Thyroid gland (tissue), 4 donors: ENCODE results near the gene GALNT8. TPM values are rescaled to one million over a fixed set of nuclear protein-coding genes. Genes with fewer than 3 reads are reported as not detected.

ENCODE experiments used
- DNase-seq, 2 donors: peaks; one replicate each; pipeline ENCODE4 v3.0.0-alpha.2; 2019
- H3K27ac ChIP-seq, 3 donors: fragments of 200-600 bp; sonication (generic); 1 replicate in 2 of 3; 2 replicates in 1 of 3; pipeline ENCODE4 v1.5.1; 2016 to 2019; ENCODE audit warnings: mild to moderate bottlenecking in 1 of 3, moderate library complexity in 1 of 3
- H3K27me3 ChIP-seq: fragments of 200-600 bp; sonication (generic); one replicate; pipeline ENCODE4 v1.5.1; 2019
- H3K36me3 ChIP-seq, 2 donors: fragments of 200-600 bp; sonication (generic); one replicate each; pipeline ENCODE4 v1.5.1; 2016 to 2019
- H3K4me1 ChIP-seq, 2 donors: fragments of 200-600 bp; sonication (generic); one replicate each; pipeline ENCODE4 v1.5.1; 2017 to 2019
- H3K4me3 ChIP-seq, 3 donors: fragments of 200-600 bp; sonication (generic); replicated peaks in 1 of 3; 1 replicate in 2 of 3; 2 replicates in 1 of 3; pipeline ENCODE4 v1.5.1; 2016; ENCODE audit warnings: mild to moderate bottlenecking in 1 of 3
- H3K9me3 ChIP-seq: fragments of 200-600 bp; sonication (generic); one replicate; pipeline ENCODE4 v1.5.1; 2017
- POLR2A ChIP-seq, 2 donors: fragments of 450-650 bp; IDR thresholded peaks; one replicate each; pipeline ENCODE4 v1.6.1; 2017; ENCODE audit warnings: antibody characterized with exemption in 2 of 2, mild to moderate bottlenecking in 2 of 2, moderate library complexity in 1 of 2
- WGBS, 2 donors: methylation state at CpG; one replicate each; pipeline ENCODE4 v1.1.5; 2017; 5-methylcytosine and 5-hydroxymethylcytosine counted together
- intact Hi-C: fragments of 100-400 bp; cut with DNase I; formaldehyde crosslinking; loops from one replicate; pipeline ENCODE4 v1.15.1; 2023
- total RNA-seq, 4 donors: library from RNA; depleted of rRNA; stranded (reverse); fragments of >200 nt; gene quantifications; one replicate each; pipeline ENCODE4 v1.2.3, GENCODE V29; 2016
- TF ChIP-seq, protein P1 (sequence below), 6 experiments: fragments of 200-600 bp in 3 of 6; fragments of 450-650 bp in 3 of 6; sonication (generic) in 3 of 6; IDR thresholded peaks; one replicate each; pipeline ENCODE4 v1.5.1; 2016 to 2019; ENCODE audit warnings: antibody characterized with exemption in 6 of 6, mild to moderate bottlenecking in 2 of 6, inconsistent platforms in 1 of 6, moderate library complexity in 1 of 6

The GALNT8 gene
- total RNA-seq, 4 donors from 2014 or later, result 0.54 to 0.78 TPM; not detected in 2

DNA sequence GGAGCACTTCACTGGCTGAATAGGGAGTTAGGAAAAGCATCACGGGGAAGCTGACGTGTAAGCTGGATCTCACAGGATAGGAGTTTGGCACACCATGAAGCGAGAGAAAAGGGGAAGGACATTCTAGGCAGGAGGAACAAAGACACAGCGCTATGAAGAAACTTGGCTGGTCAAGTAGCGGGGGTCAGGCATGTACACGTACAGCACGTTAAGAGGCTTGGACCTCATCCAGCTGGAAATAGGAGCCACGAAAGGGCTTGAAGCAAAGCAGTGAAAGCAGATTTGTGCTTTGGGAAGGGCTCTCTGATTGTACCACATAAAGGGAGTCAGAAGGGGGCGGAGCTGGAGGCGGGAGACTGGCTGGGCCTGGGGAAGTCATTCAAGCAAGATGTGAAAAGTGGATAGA, 19.6 kb upstream of the GALNT8 start:
- TF ChIP-seq POLR2A (IDR thresholded peaks at IDR 0.05), result no peak
- TF ChIP-seq, protein P1, sequence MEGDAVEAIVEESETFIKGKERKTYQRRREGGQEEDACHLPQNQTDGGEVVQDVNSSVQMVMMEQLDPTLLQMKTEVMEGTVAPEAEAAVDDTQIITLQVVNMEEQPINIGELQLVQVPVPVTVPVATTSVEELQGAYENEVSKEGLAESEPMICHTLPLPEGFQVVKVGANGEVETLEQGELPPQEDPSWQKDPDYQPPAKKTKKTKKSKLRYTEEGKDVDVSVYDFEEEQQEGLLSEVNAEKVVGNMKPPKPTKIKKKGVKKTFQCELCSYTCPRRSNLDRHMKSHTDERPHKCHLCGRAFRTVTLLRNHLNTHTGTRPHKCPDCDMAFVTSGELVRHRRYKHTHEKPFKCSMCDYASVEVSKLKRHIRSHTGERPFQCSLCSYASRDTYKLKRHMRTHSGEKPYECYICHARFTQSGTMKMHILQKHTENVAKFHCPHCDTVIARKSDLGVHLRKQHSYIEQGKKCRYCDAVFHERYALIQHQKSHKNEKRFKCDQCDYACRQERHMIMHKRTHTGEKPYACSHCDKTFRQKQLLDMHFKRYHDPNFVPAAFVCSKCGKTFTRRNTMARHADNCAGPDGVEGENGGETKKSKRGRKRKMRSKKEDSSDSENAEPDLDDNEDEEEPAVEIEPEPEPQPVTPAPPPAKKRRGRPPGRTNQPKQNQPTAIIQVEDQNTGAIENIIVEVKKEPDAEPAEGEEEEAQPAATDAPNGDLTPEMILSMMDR (IDR thresholded peaks at IDR 0.05), result no peak
- WGBS, 2 donors, result 29 to 30% methylated on average over 10 of the region's 10 CpGs
- Histone ChIP-seq H3K27me3 (no peaks in the 10 kb centered on the region), H3K9me3 (no peaks in the 10 kb centered on the region), H3K4me3 (no peak overlapping the region), H3K36me3 (no peaks in the 10 kb centered on the region), H3K27ac (no peak overlapping the region), H3K4me1 (no peaks in the 10 kb centered on the region)
- peak; percentile 79 to 81 for DNase-seq
- intact Hi-C loops, result no loop called here

- Histone ChIP-seq H3K9me3 (no peaks in the 10 kb centered on the region), H3K27ac (no peak overlapping the region), H3K36me3 (no peaks in the 10 kb centered on the region), H3K4me3 (no peak overlapping the region), H3K27me3 (no peaks in the 10 kb centered on the region), H3K4me1 (no peaks in the 10 kb centered on the region)
- DNase-seq, result no peak
- intact Hi-C loops, result no loop called here
- WGBS, 2 donors, result 81 to 83% methylated on average over 8 of the region's 8 CpGs
- TF ChIP-seq POLR2A (IDR thresholded peaks at IDR 0.05), result no peak
- TF ChIP-seq, protein P1 (IDR thresholded peaks at IDR 0.05), result no peak
These were observed 18.6 kb upstream of the GALNT8 start for GRCh38 chr12:4701395-4702190.

- no peaks in the 10 kb centered on the region for H3K4me1 ChIP-seq
- no peak for TF ChIP-seq POLR2A (IDR thresholded peaks at IDR 0.05)
- TF ChIP-seq, protein P1 (IDR thresholded peaks at IDR 0.05), result no peak
These were observed 16.5 kb upstream of the GALNT8 start for GRCh38 chr12:4703676-4704075.

DNA sequence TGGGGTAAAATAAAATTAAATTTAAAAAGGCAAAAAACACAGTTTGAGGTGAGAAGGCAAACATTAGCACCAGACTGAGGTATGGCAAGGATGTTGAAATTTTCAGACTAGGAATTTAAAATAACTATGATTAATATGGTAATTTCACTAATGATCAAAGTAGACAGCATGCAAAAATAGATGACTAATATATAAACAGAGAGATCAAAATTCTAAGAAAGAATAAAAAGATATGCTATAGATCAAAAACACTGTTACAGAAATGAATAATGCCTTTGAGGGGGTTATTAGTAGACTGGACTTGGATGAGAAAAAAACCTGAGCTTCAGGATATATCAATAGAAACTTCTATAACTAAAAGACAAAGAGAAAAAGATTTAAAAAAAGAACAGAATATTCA, 14.4 kb upstream of the GALNT8 start:
- H3K27me3 ChIP-seq, result no peaks in the 10 kb centered on the region
- H3K36me3 ChIP-seq, result no peaks in the 10 kb centered on the region
- no peak overlapping the region for H3K27ac ChIP-seq
- no peak for DNase-seq
- no peaks in the 10 kb centered on the region for H3K4me1 ChIP-seq
- no peak overlapping the region for H3K4me3 ChIP-seq
- intact Hi-C loops, result no loop called here
- no peaks in the 10 kb centered on the region for H3K9me3 ChIP-seq
- TF ChIP-seq POLR2A (IDR thresholded peaks at IDR 0.05), result no peak
- TF ChIP-seq, protein P1 (IDR thresholded peaks at IDR 0.05), result no peak

More at GRCh38 chr12:4703676-4704075, 16.5 kb upstream of the GALNT8 start:
- no peak for DNase-seq
- H3K36me3 ChIP-seq, result no peaks in the 10 kb centered on the region
- intact Hi-C loops, result no loop called here
- H3K27ac ChIP-seq, result no peak overlapping the region
- 95 to 98% methylated on average over 5 of the region's 5 CpGs for WGBS, 2 donors
- no peaks in the 10 kb centered on the region for H3K27me3 ChIP-seq
- no peaks in the 10 kb centered on the region for H3K9me3 ChIP-seq
- H3K4me3 ChIP-seq, result no peak overlapping the region

GRCh38 chr12:4707306-4707705, 12.9 kb upstream of the GALNT8 start:
- 81 to 89% methylated on average over 2 of the region's 2 CpGs for WGBS, 2 donors
- Histone ChIP-seq H3K4me1 (no peaks in the 10 kb centered on the region), H3K27me3 (no peaks in the 10 kb centered on the region), H3K4me3 (no peak overlapping the region), H3K27ac (no peak overlapping the region), H3K9me3 (no peaks in the 10 kb centered on the region), H3K36me3 (no peaks in the 10 kb centered on the region)
- DNase-seq, result no peak
- intact Hi-C loops, result no loop called here
- TF ChIP-seq, protein P1 (IDR thresholded peaks at IDR 0.05), result no peak
- no peak for TF ChIP-seq POLR2A (IDR thresholded peaks at IDR 0.05)
